PFSK-1 (cell line): ENCODE results near the gene TBXAS1.

Experiments
- POLR2AphosphoS5 ChIP-seq: IDR thresholded peaks from 2 replicates; pipeline ENCODE4 v1.6.1; 2012; ENCODE audit warnings: low read depth, mild to moderate bottlenecking, control low read depth, low read length, moderate library complexity
- SIN3A ChIP-seq: IDR thresholded peaks from 2 replicates; pipeline ENCODE4 v1.6.1; 2012; ENCODE audit warnings: mild to moderate bottlenecking, low read length, moderate library complexity, borderline replicate concordance; ENCODE audit not compliant: insufficient read depth
- TAF1 ChIP-seq: IDR thresholded peaks from 2 replicates; pipeline ENCODE4 v1.6.1; 2012; ENCODE audit warnings: low read length, control low read depth, borderline replicate concordance; ENCODE audit not compliant: insufficient read depth

DNA sequence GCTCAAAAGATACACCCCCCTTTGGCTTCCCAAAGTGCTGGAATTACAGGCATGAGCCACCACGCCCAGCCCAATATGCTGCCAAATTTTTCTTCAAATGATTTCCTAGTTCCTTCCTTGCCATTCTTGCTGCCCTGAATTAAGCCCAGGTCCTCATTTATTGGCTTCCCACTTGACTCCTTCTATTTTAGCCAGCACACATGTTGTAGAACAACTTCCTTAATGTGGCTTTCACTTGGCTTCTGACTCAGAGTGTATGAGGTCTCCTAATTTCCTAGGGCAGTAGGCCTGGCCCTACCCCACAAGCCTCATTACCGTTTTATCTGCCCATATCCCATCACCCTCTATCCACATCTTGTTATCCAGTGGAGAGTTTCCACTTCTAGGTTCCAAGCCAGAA is 29.5 kb upstream of the TBXAS1 start:
- no peak for TF ChIP-seq SIN3A
- no peak for TF ChIP-seq TAF1
- TF ChIP-seq POLR2AphosphoS5, result no peak
